ENCODE measurements around the gene ADGRD1.

Gene ADGRD1

GRCh38 chr12:131142891-131143657 lies 189.4 kb downstream of the ADGRD1 start:
- in situ Hi-C loops (cut with MboI; ENCODE audit: low sequenced_read_pairs) = no loop called here

- in situ Hi-C loops (cut with MboI; ENCODE audit: low sequenced_read_pairs) = no loop called here
These were observed 192.5 kb downstream of the ADGRD1 start for GRCh38 chr12:131146173-131146675.

GRCh38 chr12:131147293-131147692 lies 193.6 kb downstream of the ADGRD1 start:
- in situ Hi-C loops (cut with MboI; ENCODE audit: low sequenced_read_pairs) = no loop called here

- in situ Hi-C loops (cut with MboI; ENCODE audit: low sequenced_read_pairs) = no loop called here
These were observed 194.2 kb downstream of the ADGRD1 start for GRCh38 chr12:131147894-131148293.

GRCh38 chr12:131151558-131152345 lies 198.0 kb downstream of the ADGRD1 start:
- in situ Hi-C loops (cut with MboI; ENCODE audit: low sequenced_read_pairs) = no loop called here

GRCh38 chr12:131152587-131152986 lies 198.9 kb downstream of the ADGRD1 start:
- in situ Hi-C loops (cut with MboI; ENCODE audit: low sequenced_read_pairs) = no loop called here

GRCh38 chr12:131153016-131153415 lies 199.3 kb downstream of the ADGRD1 start:
- in situ Hi-C loops (cut with MboI; ENCODE audit: low sequenced_read_pairs) = no loop called here

GRCh38 chr12:131153956-131154355 lies 200.2 kb downstream of the ADGRD1 start:
- in situ Hi-C loops (cut with MboI; ENCODE audit: low sequenced_read_pairs) = no loop called here

GRCh38 chr12:131155131-131155530 lies 201.4 kb downstream of the ADGRD1 start:
- in situ Hi-C loops (cut with MboI; ENCODE audit: low sequenced_read_pairs) = no loop called here

- in situ Hi-C loops (cut with MboI; ENCODE audit: low sequenced_read_pairs) = no loop called here
These were observed 204.0 kb downstream of the ADGRD1 start for GRCh38 chr12:131157743-131158142.

- in situ Hi-C loops (cut with MboI; ENCODE audit: low sequenced_read_pairs) = no loop called here
These were observed 206.0 kb downstream of the ADGRD1 start for GRCh38 chr12:131159660-131160059.

GRCh38 chr12:131162113-131162512 lies 208.4 kb downstream of the ADGRD1 start:
- in situ Hi-C loops (cut with MboI; ENCODE audit: low sequenced_read_pairs) = no loop called here

GRCh38 chr12:131163189-131163738 lies 209.6 kb downstream of the ADGRD1 start:
- in situ Hi-C loops (cut with MboI; ENCODE audit: low sequenced_read_pairs) = no loop called here

GRCh38 chr12:131164096-131164872 lies 210.6 kb downstream of the ADGRD1 start:
- in situ Hi-C loops (cut with MboI; ENCODE audit: low sequenced_read_pairs) = no loop called here

GRCh38 chr12:131166717-131167116 lies 213.0 kb downstream of the ADGRD1 start:
- in situ Hi-C loops (cut with MboI; ENCODE audit: low sequenced_read_pairs) = no loop called here

GRCh38 chr12:131167334-131167733 lies 213.6 kb downstream of the ADGRD1 start:
- in situ Hi-C loops (cut with MboI; ENCODE audit: low sequenced_read_pairs) = no loop called here

- in situ Hi-C loops (cut with MboI; ENCODE audit: low sequenced_read_pairs) = no loop called here
These were observed 217.3 kb downstream of the ADGRD1 start for GRCh38 chr12:131171029-131171428.

- in situ Hi-C loops (cut with MboI; ENCODE audit: low sequenced_read_pairs) = no loop called here
These were observed 221.2 kb downstream of the ADGRD1 start for GRCh38 chr12:131174901-131175300.

- in situ Hi-C loops (cut with MboI; ENCODE audit: low sequenced_read_pairs) = no loop called here
These were observed 222.6 kb downstream of the ADGRD1 start for GRCh38 chr12:131176266-131176665.

- in situ Hi-C loops (cut with MboI; ENCODE audit: low sequenced_read_pairs) = no loop called here
These were observed 223.2 kb downstream of the ADGRD1 start for GRCh38 chr12:131176926-131177325.

GRCh38 chr12:131177599-131177998 lies 223.9 kb downstream of the ADGRD1 start:
- in situ Hi-C loops (cut with MboI; ENCODE audit: low sequenced_read_pairs) = no loop called here

Measured in hTERT RPE-1 (cell line).